ENCODE results near the gene TRIM31. TPM values are rescaled to one million over a fixed set of nuclear protein-coding genes. Genes with fewer than 3 reads are reported as not detected.

The TRIM31 gene
- total and polyA plus RNA-seq, 5 donors from 2014 or later: 0.13 to 0.18 TPM; not detected in 3

DNA sequence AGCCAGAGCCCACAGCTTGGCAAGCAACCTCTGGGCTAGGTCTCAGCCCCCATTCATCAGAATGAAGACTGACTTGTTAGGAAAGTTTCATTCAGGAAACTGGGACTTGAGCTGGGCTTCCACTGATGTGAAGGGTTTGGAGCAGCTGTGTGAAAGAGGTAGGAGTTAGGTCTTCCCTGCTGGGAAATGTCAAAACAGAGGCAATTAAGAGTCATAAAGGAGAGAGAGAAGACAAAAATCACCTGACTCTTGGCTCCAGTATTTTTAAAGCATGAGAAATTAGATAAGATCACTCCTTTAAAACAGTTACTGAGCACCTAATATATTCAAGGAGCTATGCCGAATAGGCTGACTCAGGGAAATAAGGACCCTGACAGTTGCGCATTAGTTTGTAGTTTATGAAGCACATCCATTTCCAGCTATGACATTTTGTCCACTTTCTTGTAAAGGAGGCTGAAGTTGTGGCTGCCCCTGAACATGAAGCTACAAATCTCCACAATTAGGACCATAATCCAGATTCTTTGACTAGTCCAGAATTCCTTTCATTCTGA is 19.1 kb upstream of the TRIM31 start:
- DNase-seq: no peak
- H3K4me3 Mint-ChIP-seq: no peak overlapping the region

DNA sequence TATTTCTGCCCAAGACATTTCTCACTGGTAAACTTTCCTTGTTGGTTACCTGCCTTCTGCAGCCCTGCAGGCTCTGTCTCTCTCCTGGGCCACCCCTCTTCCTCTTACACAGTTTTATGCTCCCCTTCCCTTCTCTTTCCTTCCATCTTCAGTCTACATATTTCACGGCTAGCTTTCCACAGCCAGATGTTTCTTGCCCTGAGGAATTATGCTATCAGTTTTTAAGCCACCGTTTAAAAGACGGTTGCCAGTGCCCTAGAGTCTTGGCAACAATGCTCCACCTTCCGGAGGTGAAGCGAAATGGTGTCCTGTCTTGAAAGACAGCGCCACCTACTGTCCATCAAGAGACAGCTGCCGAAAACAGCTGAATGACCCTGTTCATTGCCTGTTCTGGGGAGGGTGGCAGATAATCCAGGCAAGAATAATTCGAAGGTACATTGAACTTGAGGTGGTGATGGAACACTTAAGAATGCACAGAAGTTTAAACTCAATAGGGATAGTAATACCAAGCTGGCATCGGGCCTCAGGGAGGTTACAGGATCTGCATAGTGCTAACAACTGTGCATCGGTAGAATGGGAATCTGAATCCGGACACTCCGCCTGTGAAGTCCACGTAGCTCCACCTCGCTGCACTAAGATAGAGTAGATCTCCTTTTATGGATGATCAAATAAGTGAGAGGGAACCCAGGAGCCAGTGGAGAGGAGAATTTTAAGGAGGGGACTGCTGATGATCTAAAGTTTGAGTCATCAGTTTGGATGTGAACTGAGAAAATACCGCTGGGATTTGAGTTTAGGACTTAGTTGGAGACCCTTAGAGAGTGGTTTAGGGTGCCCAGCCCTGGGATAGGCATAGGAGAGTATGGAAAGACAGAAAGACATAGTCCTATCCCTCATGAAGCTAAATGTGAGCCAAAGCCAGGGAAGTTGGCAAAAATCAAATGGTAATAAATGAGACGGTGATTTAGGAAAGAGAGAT is 18.3 kb upstream of the TRIM31 start:
- Histone ChIP-seq H3K9me3 (ENCODE audit: control insufficient read depth in 2 of 2, low read length in 2 of 2) (no peaks in the 10 kb centered on the region), H3K27ac (ENCODE audit: insufficient read depth, low read length, poor library complexity, severe bottlenecking) (no peak overlapping the region), H3K4me3 (ENCODE audit: low read depth, low read length) (no peak overlapping the region), H3K36me3 (ENCODE audit: control insufficient read depth, insufficient read depth, low read length) (no peaks in the 10 kb centered on the region), H3K27me3 (ENCODE audit: control insufficient read depth, insufficient read depth, low read length) (peaks cover 45% of the 10 kb centered on the region), H3K4me1 (ENCODE audit: control insufficient read depth, insufficient read depth, low read length, poor library complexity, severe bottlenecking) (peaks cover 4% of the 10 kb centered on the region)
- H3K4me3 Mint-ChIP-seq: no peak overlapping the region
- no peaks in the 10 kb centered on the region for H3K36me3 Mint-ChIP-seq
- DNase-seq (peak; percentile 58 to 85 (median 82)), ATAC-seq (ENCODE audit: low read depth in 2 of 2) (peak; percentile 91 to 94)
- H3K4me1 Mint-ChIP-seq: peaks cover 5 to 15% (median 6%) of the 10 kb centered on the region in 4 donors
- H3K27me3 Mint-ChIP-seq: peaks cover 66% of the 10 kb centered on the region
- H3K27ac Mint-ChIP-seq: peak overlapping the region in 2 of 3 donors; percentile 9 to 10
- H3K9me3 Mint-ChIP-seq: peaks cover 0 to 3% (median 0%) of the 10 kb centered on the region in 7 donors

More for the DNA sequence above, 19.1 kb upstream of the TRIM31 start:
- H3K27ac ChIP-seq (ENCODE audit: insufficient read depth, low read length, poor library complexity, severe bottlenecking): no peak overlapping the region
- H3K4me1 Mint-ChIP-seq: peaks cover 5 to 18% (median 6%) of the 10 kb centered on the region in 4 donors
- no peak overlapping the region for H3K27ac Mint-ChIP-seq
- ATAC-seq (ENCODE audit: low read depth in 2 of 2): no peak
- H3K4me3 ChIP-seq (ENCODE audit: low read depth, low read length): no peak overlapping the region
- peaks cover 0 to 3% (median 0%) of the 10 kb centered on the region in 7 donors for H3K9me3 Mint-ChIP-seq
- no peaks in the 10 kb centered on the region for H3K36me3 Mint-ChIP-seq
- peaks cover 39% of the 10 kb centered on the region for H3K27me3 ChIP-seq (ENCODE audit: control insufficient read depth, insufficient read depth, low read length)
- peaks cover 62% of the 10 kb centered on the region for H3K27me3 Mint-ChIP-seq
- no peaks in the 10 kb centered on the region for H3K9me3 ChIP-seq (ENCODE audit: control insufficient read depth in 2 of 2, low read length in 2 of 2)
- no peaks in the 10 kb centered on the region for H3K36me3 ChIP-seq (ENCODE audit: control insufficient read depth, insufficient read depth, low read length)
- H3K4me1 ChIP-seq (ENCODE audit: control insufficient read depth, insufficient read depth, low read length, poor library complexity, severe bottlenecking): peaks cover 4% of the 10 kb centered on the region

DNA sequence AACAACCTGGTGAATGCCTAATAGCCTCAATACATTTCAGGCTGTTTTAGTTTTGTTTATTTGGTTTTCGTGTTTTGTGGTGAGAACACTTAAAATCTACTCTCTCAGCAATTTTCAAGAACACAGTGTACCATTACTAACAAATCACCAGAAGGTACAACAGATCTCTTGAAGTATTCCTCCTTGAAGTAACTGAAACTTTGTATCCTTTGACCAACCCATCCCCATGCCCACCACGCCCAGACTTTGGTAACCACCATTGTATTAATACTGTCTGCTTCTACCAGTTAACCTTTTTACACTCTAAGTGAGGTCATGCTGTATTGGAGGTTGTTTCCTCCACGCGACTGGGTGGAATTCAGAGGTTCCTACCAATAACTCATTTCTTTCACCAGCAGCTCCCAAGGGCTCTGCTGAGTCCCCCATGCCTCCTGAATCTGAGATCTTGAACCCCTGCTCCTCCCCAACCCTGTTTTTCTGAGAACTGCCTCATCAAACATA is 17.3 kb upstream of the TRIM31 start:
- H3K36me3 ChIP-seq (ENCODE audit: control insufficient read depth, insufficient read depth, low read length): no peaks in the 10 kb centered on the region
- no peaks in the 10 kb centered on the region for H3K9me3 ChIP-seq (ENCODE audit: control insufficient read depth in 2 of 2, low read length in 2 of 2)
- Mint-ChIP-seq H3K4me3 (no peak overlapping the region), H3K27me3 (peaks cover 70% of the 10 kb centered on the region), H3K9me3 (peaks cover 0 to 3% (median 0%) of the 10 kb centered on the region in 7 donors), H3K36me3 (no peaks in the 10 kb centered on the region), H3K27ac (no peak overlapping the region), H3K4me1 (peaks cover 5 to 13% (median 6%) of the 10 kb centered on the region in 4 donors)
- peaks cover 4% of the 10 kb centered on the region for H3K4me1 ChIP-seq (ENCODE audit: control insufficient read depth, insufficient read depth, low read length, poor library complexity, severe bottlenecking)
- ATAC-seq (ENCODE audit: low read depth in 2 of 2) (no peak), DNase-seq (no peak)
- H3K27ac ChIP-seq (ENCODE audit: insufficient read depth, low read length, poor library complexity, severe bottlenecking): no peak overlapping the region
- no peak overlapping the region for H3K4me3 ChIP-seq (ENCODE audit: low read depth, low read length)
- H3K27me3 ChIP-seq (ENCODE audit: control insufficient read depth, insufficient read depth, low read length): peaks cover 45% of the 10 kb centered on the region

DNA sequence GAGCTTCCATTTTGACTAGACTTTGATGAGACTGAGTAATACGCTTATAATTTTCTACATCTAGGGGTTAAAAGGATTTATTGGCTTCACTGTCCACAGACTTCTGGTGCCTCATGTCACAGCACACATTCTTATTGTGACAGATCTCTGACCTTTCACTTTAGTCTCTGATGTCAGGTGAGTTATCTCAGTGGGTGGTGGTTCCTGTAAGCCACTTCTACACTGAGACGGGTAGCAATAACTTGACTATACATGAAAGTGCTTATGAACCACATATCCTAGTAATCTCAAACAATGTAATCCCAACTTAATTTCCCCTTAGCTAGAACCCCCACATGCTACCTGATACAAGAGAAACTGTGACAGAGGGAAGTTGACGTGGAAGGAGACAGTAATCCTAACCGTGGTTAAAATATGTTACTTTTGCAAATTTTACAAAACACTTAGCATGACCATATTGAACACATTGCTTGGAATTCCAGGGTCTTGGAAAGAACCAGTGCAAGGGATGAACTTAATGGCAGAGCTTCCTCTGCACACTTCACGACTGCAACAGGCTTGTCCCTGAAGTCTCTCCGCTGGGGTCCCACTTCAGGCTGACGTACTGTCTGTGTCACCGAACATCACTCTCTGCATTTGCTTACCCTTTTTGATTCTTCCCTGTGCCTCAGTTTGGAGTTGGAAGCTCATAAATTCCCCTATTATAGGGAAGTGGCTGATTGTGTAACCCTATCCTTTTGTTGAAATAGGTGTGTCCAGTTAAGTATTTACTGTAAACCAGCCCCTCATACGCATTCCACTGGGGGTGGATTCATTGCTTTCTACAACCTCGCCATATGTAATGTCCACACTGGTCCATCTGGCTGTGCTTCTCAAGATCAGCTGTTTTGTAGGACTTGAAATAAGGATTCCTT is 16.6 kb upstream of the TRIM31 start:
- Mint-ChIP-seq H3K9me3 (peaks cover 0 to 3% (median 0%) of the 10 kb centered on the region in 7 donors), H3K27me3 (peaks cover 76% of the 10 kb centered on the region), H3K4me3 (no peak overlapping the region), H3K36me3 (no peaks in the 10 kb centered on the region), H3K4me1 (peaks cover 5 to 13% (median 6%) of the 10 kb centered on the region in 4 donors), H3K27ac (no peak overlapping the region)
- ATAC-seq (ENCODE audit: low read depth in 2 of 2) (no peak), DNase-seq (no peak)
- H3K36me3 ChIP-seq (ENCODE audit: control insufficient read depth, insufficient read depth, low read length): no peaks in the 10 kb centered on the region
- H3K4me1 ChIP-seq (ENCODE audit: control insufficient read depth, insufficient read depth, low read length, poor library complexity, severe bottlenecking): peaks cover 4% of the 10 kb centered on the region
- H3K4me3 ChIP-seq (ENCODE audit: low read depth, low read length): no peak overlapping the region
- H3K27me3 ChIP-seq (ENCODE audit: control insufficient read depth, insufficient read depth, low read length): peaks cover 45% of the 10 kb centered on the region
- no peaks in the 10 kb centered on the region for H3K9me3 ChIP-seq (ENCODE audit: control insufficient read depth in 2 of 2, low read length in 2 of 2)
- H3K27ac ChIP-seq (ENCODE audit: insufficient read depth, low read length, poor library complexity, severe bottlenecking): no peak overlapping the region

DNA sequence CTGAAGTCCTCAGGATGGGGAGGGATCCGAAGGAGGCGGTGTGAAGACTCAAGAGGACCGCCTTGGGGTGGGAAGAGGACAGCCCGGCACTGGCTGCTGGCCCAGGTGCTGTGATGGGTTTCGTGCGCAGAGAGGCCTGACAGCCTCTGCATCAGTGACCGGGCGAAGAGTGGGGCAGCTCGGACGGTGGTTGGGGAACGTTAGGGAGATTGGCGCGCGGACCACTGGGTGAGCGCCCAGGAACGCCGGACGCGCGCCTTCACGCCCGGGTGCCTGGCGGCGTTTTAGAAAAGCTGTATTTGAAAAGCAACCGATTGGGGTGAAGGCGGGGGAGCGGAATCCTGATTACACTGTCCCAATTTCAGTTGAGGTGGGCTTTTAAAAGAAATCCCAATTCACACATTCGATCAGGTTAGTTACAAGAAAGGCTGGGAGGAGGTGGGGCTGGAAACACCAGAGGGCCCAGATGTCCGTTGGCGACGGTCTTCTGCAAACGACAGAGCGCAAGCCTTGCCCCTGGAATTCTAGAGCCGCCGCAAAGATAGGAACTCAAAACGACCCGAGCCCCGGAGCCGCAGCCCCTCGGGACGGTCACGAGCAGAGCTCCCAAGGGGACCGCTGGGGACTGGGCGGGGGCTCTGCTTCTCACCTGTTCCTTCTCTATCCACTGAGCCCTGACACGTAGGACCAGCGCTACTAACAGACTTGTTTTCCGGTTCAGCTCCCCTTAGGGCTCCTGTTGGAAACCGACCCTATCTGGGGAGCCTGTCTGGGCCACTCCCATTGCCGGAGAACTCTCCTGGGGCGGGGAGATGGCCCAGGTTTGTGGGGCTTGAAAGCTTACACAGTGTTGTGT is 14.6 kb upstream of the TRIM31 start:
- H3K4me1 Mint-ChIP-seq: peaks cover 5 to 13% (median 6%) of the 10 kb centered on the region in 4 donors
- DNase-seq: no peak
- Histone ChIP-seq H3K36me3 (ENCODE audit: control insufficient read depth, insufficient read depth, low read length) (no peaks in the 10 kb centered on the region), H3K9me3 (ENCODE audit: control insufficient read depth in 2 of 2, low read length in 2 of 2) (no peaks in the 10 kb centered on the region), H3K27ac (ENCODE audit: insufficient read depth, low read length, poor library complexity, severe bottlenecking) (no peak overlapping the region), H3K4me3 (ENCODE audit: low read depth, low read length) (no peak overlapping the region), H3K27me3 (ENCODE audit: control insufficient read depth, insufficient read depth, low read length) (peaks cover 43% of the 10 kb centered on the region), H3K4me1 (ENCODE audit: control insufficient read depth, insufficient read depth, low read length, poor library complexity, severe bottlenecking) (peaks cover 4% of the 10 kb centered on the region)
- H3K9me3 Mint-ChIP-seq: no peaks in the 10 kb centered on the region
- ATAC-seq (ENCODE audit: low read depth in 2 of 2): no peak
- H3K27me3 Mint-ChIP-seq: peaks cover 76% of the 10 kb centered on the region
- H3K36me3 Mint-ChIP-seq: no peaks in the 10 kb centered on the region
- no peak overlapping the region for H3K27ac Mint-ChIP-seq
- peak overlapping the region in 1 of 4 donors; percentile 71 for H3K4me3 Mint-ChIP-seq

DNA sequence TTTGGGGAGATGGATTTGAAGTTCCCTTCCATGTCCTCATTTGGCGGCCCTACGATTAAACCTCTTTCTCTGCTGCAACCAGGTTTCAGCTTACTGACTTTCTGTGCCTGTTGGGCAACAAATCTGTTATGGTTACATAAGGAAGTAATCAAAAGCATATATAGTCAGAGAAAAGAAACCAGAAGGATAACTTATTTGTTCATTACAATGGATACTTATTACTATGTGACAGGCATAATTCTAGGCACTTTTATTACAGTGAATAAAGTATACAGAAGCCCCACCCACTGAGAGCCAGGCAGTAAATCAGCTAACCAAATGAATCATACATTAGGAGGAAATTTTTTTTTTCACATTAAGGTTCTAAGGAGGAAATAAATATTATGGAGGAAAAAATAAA is 9.6 kb upstream of the TRIM31 start:
- DNase-seq (no peak), ATAC-seq (ENCODE audit: low read depth in 2 of 2) (no peak)
- no peaks in the 10 kb centered on the region for H3K36me3 Mint-ChIP-seq
- no peaks in the 10 kb centered on the region for H3K9me3 ChIP-seq (ENCODE audit: control insufficient read depth in 2 of 2, low read length in 2 of 2)
- no peaks in the 10 kb centered on the region for H3K4me1 Mint-ChIP-seq
- H3K27me3 Mint-ChIP-seq: peaks cover 81% of the 10 kb centered on the region
- peaks cover 18% of the 10 kb centered on the region for H3K27me3 ChIP-seq (ENCODE audit: control insufficient read depth, insufficient read depth, low read length)
- H3K36me3 ChIP-seq (ENCODE audit: control insufficient read depth, insufficient read depth, low read length): no peaks in the 10 kb centered on the region
- no peak overlapping the region for H3K27ac ChIP-seq (ENCODE audit: insufficient read depth, low read length, poor library complexity, severe bottlenecking)
- H3K4me3 ChIP-seq (ENCODE audit: low read depth, low read length): no peak overlapping the region
- no peaks in the 10 kb centered on the region for H3K4me1 ChIP-seq (ENCODE audit: control insufficient read depth, insufficient read depth, low read length, poor library complexity, severe bottlenecking)
- H3K4me3 Mint-ChIP-seq: no peak overlapping the region
- H3K27ac Mint-ChIP-seq: no peak overlapping the region
- no peaks in the 10 kb centered on the region for H3K9me3 Mint-ChIP-seq

Data from CD4-positive, CD25-positive, alpha-beta regulatory T cell (primary cell).